GM21717 (cell line): ENCODE data around the gene NKX6-1.
A peak's percentile ranks its signal among the peaks of the same experiment; 100 is the strongest.

ENCODE experiments used
- ATAC-seq: cut with Tn5 transposase; IDR thresholded peaks from one replicate; pipeline ENCODE4 v1.9.1; 2021; ENCODE audit warnings: mild to moderate bottlenecking, moderate library complexity; ENCODE audit not compliant: unreplicated experiment

Gene NKX6-1

GRCh38 chr4:84498935-84499623 is at the start of gene NKX6-1:
Gene NKX6-1, minus strand, starts transcription at chr4:84499292. Its CDS starts 1,064 bp downstream, at chr4:84498228.
- no peak for ATAC-seq

DNA sequence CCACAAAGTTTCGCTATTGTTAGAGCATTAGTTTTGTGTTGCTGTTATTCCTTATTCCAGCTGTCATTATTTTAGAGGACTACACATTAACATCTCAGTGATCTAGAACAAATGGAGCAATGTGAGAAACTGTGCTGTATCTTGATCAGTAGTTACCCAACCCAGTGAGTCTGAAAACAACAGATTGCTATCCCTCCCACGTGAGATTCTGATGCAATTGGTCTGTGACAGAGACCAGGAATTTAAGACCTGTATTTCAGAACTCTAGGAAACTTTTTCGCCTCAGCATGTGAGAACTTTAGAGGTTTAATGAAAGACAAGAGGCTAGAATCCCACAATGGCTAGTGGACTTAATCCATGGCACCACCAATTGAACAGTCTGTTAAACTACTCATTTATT is 48.1 kb upstream of the NKX6-1 start:
- ATAC-seq: no peak

- ATAC-seq: no peak
Measured at GRCh38 chr4:84545093-84545492, 46.0 kb upstream of the NKX6-1 start.

GRCh38 chr4:84535901-84536300 is 36.8 kb upstream of the NKX6-1 start:
- no peak for ATAC-seq

DNA sequence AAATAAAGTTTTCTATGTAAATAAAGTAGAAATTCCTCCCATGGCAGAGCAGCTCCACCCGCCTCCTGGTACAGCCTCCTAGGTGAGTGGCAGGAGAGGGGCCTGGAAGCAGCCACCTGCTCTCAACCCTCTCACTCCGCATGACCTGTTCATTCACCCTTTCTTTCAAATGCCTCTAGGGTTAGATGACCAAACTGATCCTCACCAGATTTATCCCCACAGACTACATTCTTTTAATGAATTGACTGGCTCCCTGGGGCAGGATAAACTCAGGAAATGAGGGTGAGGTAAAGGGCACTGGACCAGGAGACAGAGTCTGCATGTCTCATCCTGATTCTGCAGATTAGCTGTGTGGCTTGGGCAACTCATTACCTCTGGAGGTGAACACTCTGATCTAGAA is 32.6 kb upstream of the NKX6-1 start:
- ATAC-seq: no peak

GRCh38 chr4:84530871-84531270 is 31.8 kb upstream of the NKX6-1 start:
- no peak for ATAC-seq

DNA sequence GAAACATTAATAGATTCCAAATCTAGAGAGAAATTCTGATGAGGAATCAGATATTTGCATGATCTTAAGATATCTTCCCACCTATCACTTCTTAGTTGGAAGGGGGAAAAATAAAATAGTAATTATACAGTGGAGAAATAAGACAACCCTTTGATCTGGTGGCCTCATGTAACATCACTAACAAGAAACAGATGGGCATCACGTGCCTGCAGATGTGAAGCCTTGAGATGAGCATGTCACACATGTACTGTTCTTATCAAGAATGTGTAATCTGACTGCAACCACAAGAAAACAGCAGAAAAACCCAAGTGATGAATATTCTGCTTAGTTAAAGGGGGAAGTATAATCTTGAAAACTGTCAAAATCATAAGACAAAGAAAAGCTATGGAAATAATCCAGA is 31.4 kb upstream of the NKX6-1 start:
- ATAC-seq: no peak

DNA sequence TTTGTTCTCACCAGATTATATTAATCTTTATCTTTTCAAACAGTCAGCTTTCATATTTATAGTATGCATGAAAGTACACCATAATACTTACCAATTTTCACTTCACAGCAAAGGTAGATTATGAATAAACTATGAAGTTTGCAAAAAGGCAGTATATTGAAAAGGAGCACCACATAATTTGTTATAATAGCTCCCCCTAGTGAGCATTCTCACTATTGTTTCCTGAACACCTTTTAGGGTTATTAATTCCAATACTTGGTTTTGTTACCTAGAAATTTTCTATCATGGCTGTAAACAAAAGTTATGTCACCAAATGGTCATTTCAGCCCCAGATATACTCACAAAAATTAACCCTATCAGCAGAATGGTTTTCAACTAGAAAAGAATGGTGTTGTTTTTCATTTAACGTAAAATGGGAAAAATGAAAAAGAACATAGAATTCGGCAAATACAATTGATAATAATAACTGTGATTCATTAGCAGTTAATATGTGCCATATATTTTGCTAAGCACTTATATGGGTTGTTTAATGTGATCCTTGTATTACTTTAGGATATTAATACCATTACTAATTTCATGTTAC is 30.2 kb upstream of the NKX6-1 start:
- ATAC-seq: no peak

GRCh38 chr4:84527391-84527790 is 28.3 kb upstream of the NKX6-1 start:
- no peak for ATAC-seq

GRCh38 chr4:84515075-84515474 is 16.0 kb upstream of the NKX6-1 start:
- ATAC-seq: no peak

DNA sequence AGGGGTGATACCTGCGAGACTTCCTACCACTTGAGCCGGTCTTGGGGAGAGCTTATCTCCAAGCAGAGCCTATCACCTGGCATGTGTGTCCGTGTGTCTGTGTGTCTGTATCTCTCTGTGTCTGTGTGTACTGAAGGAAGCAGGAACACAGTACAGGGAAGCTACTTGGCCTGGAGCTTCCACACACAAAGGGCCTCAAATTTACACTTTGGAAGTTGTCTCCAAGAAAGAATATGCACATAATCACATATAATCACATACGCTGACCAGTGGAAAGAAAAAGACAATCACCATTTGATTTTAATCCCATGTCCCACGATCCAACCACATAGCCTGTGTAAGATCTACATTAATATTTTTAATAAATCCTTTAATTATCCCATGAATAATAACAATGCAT is 13.2 kb upstream of the NKX6-1 start:
- ATAC-seq: no peak

GRCh38 chr4:84511703-84512102 is 12.6 kb upstream of the NKX6-1 start:
- no peak for ATAC-seq

- ATAC-seq: no peak
Measured at GRCh38 chr4:84507941-84508340, 8.8 kb upstream of the NKX6-1 start.

DNA sequence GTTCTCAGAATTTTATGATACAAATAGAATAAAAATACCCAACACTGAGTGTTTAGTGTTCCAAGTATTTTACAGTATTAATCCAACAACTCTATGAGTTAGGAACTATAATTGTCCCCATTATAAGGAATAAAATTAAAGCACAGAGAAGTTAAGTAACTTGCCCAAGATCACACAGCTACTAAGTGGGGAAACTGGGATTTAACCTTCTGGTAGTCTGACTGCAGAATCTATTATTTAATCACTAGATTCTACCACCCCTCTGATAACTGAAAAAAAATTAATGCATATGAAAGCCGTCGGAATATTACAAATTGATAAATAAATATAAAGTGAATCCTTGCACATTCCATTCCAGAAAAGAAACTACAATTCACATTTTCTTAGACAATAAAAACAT is 5.7 kb upstream of the NKX6-1 start:
- no peak for ATAC-seq

- ATAC-seq: peak; percentile 72
Measured at GRCh38 chr4:84503495-84504437, 4.7 kb upstream of the NKX6-1 start.

- no peak for ATAC-seq
Measured at GRCh38 chr4:84502955-84503373, 3.9 kb upstream of the NKX6-1 start.

GRCh38 chr4:84502333-84502954 is 3.4 kb upstream of the NKX6-1 start:
- ATAC-seq: no peak

GRCh38 chr4:84501721-84502267 is 2.7 kb upstream of the NKX6-1 start:
- ATAC-seq: no peak

- ATAC-seq: no peak
Measured at GRCh38 chr4:84501202-84501503, 2.1 kb upstream of the NKX6-1 start.

- no peak for ATAC-seq
Measured at GRCh38 chr4:84500386-84501201, 1.5 kb upstream of the NKX6-1 start.
